ENCODE results near the gene FLG2.
"Not testable (repeated sequence)": the region's sequence is repeated elsewhere in the genome, so short reads cannot be mapped to it uniquely, and the experiment has no call there.

DNA sequence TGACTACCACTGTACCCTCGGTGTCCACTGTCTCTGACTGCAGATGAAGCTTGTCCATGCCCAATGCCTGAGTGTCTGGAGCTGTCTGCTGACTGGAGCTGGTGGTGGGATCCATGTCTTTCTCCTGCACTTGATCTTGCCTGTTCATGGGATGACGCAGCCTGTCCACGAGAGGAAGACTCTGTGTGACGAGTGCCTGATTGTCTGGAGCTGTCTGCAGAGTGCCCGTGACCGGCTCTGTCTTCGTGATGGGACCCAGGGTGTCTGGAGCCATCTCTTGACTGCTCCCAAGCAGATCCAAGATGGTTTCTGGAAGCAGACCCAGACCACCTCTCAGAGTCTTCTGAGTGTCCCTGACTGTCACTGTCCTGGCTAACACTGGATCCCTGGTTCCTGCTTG, 51.0 kb downstream of the FLG2 start:
- TF ChIP-seq, protein P1, sequence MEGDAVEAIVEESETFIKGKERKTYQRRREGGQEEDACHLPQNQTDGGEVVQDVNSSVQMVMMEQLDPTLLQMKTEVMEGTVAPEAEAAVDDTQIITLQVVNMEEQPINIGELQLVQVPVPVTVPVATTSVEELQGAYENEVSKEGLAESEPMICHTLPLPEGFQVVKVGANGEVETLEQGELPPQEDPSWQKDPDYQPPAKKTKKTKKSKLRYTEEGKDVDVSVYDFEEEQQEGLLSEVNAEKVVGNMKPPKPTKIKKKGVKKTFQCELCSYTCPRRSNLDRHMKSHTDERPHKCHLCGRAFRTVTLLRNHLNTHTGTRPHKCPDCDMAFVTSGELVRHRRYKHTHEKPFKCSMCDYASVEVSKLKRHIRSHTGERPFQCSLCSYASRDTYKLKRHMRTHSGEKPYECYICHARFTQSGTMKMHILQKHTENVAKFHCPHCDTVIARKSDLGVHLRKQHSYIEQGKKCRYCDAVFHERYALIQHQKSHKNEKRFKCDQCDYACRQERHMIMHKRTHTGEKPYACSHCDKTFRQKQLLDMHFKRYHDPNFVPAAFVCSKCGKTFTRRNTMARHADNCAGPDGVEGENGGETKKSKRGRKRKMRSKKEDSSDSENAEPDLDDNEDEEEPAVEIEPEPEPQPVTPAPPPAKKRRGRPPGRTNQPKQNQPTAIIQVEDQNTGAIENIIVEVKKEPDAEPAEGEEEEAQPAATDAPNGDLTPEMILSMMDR (IDR thresholded peaks at IDR 0.05) = not testable (repeated sequence)
- TF ChIP-seq ZFX (IDR thresholded peaks at IDR 0.05; ENCODE audit: borderline replicate concordance) = not testable (repeated sequence)

Measured in 22Rv1 (cell line).